Epithelial cell of prostate (primary cell): ENCODE results near the gene HDAC2.
"Not testable (repeated sequence)": the region's sequence is repeated elsewhere in the genome, so short reads cannot be mapped to it uniquely, and the experiment has no call there.

Experiments used
- DNase-seq: peaks from one replicate; pipeline ENCODE4 v3.0.0-alpha.2; 2011; ENCODE audit warnings: low read depth, low spot score
- H3K27ac ChIP-seq: fragments of 450-650 bp; 2 replicates; pipeline ENCODE4 v1.5.1; 2017; ENCODE audit warnings: mild to moderate bottlenecking

Gene HDAC2

DNA sequence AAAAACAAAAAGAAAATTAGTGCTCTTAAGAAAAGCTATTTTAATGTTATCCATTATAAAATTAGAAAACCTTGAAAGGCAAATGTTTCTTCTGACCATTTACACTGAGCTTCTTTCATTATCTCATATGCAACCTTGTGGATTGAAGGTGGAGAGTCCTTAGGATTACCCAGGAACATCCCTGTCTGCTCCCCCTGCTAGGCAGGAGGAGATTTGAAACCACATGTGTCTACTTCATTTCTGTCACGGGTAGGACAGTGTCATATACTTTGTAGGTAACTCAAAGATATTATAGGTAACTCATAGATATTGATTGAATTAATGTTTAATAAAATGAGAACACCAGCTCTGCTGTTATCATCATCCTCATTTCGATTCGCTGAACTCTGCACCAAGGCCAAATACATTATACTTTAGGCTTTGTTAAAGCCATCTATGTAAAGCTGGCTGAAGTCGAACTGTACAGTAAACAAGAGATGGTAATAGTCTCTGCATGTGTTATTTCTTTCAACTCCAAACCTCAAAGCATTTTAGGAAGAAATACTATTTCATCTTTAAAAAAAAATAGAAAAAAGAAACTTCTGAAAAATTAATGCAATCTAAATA is 49.5 kb downstream of the HDAC2 start:
- DNase-seq, result no peak
- no peak overlapping the region for H3K27ac ChIP-seq

DNA sequence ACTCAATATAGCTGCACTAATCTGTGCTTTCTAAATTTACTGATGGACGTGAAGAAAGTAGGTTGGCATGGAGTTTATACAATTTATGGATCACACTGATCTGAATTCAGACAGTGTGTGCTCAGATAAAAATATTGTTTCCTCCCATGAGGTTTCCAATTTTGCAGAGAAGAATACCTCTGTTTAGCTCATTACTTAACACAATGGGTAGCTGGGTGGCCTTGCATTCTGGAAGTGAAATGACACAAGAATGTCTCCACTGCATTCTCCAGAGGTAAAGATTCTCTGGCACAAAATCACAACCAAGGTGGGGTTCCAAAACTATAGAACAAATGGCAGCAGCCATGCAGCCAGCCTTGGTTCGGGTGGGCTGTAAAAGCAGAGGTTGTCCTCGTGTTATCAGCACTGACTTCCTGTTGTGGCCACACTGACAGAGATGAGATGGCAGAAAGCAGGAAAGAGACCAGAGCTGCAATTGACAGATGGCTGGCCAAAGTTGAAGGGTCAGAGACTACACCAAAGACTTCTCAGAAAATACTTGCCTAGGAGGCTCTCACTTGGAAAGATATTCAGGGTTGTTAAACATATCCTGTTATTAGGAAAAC is 50.2 kb downstream of the HDAC2 start:
- H3K27ac ChIP-seq, result no peak overlapping the region
- no peak for DNase-seq

DNA sequence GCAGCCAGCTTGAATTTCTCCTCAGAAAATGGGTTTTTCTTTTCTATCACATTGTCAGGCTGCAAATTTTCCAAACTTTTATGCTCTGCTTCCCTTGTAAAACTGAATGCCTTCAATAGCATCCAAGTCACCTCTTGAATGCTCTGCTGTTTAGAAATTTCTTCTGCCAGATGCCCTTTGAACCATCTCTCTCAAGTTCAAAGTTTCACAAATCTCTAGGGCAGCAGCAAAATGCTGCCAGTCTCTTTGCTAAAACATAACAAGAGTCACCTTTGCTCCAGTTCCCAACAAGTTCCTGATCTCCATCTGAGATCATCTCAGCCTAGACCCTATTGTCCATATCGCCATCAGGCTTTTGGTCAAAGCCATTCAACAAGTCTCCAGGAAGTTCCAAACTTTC is 60.7 kb downstream of the HDAC2 start:
- not testable (repeated sequence) for H3K27ac ChIP-seq, DNase-seq

DNA sequence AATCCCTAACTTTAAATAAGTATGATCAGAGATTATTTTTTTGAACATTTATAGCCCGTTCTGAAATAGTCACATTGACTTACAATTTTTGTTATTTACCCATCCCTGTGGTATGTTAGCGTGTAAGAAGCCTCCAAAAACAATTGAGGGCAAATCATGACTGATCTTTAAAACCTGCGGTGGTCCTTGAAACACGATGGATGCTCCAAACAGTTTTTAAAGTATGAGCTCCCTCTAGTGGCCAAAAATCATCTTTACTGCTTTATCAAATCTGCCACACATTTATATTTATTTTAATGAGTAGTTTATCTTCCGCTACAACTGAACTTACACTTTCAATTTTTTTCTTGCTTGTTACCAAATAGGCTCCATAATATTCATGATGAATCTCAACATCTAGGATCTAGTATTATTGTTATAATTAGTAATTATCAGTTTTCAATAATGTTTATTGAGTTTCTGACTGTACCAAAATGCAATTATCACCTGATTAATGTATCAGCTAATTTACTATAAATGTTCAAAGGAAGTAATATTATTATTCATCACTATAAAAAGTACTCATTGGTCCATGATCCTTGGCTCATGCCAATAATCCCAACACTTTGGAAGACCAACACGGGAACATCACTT is 61.6 kb downstream of the HDAC2 start:
- H3K27ac ChIP-seq, result no peak overlapping the region
- no peak for DNase-seq

DNA sequence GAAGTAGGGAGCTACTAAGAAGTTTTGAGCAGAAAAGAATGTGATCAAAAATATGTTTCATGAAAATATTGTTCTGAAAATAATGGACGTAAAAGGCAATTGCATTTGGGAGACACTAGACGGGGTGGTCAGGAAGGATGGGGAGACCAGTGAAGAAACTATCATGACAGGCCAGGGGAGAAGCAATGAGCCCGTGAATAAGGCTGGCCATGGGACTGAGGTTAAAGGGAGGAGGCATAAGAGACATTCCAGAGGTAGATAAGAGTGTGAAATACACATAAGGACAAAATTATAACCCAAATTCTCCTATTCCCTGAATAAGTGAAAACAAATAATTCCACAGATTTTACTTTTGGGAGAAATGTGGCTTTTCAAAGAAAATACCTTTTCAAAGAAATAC is 62.1 kb downstream of the HDAC2 start:
- H3K27ac ChIP-seq, result no peak overlapping the region
- DNase-seq, result no peak

DNA sequence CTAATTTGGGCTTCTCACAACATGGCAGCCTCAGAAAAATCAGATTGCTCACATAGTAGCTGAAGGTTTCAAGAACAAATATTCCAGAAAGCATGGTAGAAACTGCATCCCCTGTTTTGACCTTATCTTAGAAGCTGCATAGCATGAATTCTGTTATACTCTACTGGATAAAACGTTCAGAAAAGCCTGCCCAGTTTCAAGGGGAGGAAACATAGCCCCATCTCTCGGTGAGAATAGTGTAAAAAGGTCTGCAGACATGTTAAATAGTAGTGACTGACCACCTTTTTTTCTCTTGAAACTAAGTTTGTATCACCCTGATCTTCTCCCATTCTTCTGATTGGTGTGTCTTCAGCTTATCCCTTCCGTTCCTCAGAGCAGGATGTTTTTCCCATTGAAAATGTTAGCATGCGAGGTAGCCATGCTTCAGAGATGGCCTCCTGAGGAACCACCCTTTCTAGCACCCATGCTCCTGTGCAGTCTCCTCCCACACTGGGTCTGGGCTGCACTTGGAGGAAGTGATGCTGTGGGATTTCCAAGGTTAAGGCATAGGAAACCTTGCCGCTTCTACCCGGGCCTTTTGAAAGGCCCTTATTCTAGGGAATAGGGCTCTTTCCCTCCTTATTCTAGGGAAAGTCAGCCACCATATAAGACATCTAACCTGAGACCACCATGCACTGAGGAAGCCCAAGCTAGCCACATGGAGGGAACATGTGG is 63.7 kb downstream of the HDAC2 start:
- H3K27ac ChIP-seq, result no peak overlapping the region
- no peak for DNase-seq

DNA sequence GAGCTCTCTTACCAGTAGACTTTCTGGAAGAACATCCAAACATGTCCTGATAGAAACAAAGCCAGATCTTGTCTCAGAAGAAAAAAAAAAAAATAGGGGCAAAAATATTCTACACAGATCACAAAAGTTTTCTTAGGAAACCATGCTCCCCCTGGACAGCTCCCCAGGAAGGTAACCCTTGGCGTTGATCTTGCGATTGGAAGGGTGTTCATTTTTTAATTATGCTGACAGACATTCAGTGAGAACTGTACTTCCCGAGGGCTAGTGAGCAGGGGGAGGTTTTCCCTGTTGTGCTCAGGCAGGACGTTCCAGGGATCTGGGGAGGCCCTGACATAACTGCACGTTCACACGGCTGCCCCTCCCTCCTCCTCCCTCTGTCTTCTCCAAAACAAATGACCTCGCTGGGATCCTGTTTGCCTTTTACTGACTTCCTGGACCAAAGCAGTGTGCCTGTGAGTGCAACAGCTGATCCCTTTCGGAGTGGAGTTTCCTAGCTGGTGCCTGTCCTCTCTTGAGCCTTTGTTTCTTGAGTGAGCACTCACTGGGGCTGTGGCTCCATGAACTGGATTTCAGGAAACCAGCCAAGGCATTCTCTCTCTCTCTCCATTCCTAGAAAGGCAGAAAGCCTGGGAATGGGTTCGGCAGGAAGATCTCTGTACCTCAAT is 67.2 kb downstream of the HDAC2 start:
- no peak for DNase-seq
- H3K27ac ChIP-seq, result no peak overlapping the region

DNA sequence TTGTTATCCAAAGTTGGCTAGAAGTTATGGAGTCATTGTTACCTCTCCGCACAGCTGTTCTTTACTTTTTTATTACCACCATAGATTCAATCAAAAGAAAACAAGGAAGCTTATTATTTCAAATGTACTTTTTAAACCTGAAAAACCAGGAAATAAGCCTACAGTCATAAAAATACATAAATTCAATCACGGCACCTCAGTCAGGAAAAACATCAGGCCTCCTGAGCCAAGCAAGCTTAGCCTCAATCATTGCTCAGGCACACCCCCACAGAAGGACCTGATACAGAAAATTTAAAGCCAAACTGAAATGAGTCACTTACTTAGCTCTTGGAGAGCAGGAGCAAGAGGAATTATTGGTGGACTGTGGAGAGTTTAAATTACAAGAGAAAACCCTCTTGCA is 69.5 kb downstream of the HDAC2 start:
- no peak overlapping the region for H3K27ac ChIP-seq
- no peak for DNase-seq

DNA sequence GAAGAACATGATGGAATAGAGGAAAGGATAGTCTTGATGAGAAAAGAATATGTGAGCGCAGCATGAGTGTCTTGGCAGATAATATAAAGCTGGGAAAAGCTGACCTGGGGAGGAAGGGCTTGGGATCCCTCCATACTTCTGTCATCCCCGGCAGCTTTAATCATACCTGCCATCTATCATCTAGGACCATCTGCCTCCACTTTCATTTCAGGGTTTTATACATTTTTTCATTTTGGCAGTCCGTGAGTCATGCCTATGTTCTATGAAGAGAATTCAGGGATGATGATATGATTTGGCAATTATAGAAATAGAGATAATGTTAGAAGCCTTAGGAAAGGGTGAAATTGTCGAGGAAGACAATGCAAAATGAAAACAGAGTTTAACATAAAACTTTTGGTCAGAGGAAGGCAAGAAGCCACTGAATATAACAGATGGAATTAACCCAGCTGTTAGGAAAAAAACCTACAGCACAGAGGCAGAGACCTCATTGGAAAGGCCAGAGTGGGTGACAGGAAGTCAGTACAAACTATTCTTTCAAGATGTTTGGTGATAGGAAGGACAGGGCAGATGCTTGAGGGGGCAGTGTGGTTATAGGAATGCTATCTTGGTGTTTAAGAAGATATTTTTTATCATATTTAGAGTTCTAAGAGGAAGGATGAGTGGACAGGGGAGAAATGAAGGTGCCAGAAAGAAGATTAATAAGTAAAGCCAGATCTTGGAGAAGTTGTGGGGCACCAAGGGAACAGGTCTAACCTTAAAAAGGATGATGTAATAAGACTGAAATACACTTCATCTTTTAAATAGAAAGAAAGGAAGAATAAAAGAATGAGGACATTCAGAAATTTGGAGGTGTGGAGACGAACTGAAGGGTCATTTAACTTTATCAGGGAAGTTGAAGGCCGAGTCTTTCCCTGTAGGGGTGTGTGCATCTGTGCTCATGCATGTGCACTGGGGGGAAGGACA is 76.0 kb downstream of the HDAC2 start:
- H3K27ac ChIP-seq, result no peak overlapping the region
- DNase-seq, result no peak

DNA sequence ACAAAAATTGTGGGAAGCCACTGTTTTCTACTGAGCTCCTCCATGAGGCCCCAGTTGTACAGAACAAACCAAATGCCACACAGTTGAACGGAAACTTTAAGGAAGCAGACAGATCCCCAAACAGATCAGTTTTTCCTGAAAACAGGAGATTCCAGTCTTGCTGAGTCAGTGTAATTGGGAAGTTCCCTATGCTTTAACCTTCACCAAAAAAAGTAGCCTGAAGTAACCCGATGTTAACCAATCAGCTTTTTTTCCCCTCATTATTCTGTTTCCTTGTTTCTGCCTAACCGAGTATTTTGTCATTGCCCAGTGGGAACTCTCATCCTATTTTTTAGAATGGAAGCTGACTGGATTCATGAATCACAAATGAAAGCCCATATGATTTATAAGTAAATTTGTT is 77.1 kb downstream of the HDAC2 start:
- DNase-seq, result no peak

DNA sequence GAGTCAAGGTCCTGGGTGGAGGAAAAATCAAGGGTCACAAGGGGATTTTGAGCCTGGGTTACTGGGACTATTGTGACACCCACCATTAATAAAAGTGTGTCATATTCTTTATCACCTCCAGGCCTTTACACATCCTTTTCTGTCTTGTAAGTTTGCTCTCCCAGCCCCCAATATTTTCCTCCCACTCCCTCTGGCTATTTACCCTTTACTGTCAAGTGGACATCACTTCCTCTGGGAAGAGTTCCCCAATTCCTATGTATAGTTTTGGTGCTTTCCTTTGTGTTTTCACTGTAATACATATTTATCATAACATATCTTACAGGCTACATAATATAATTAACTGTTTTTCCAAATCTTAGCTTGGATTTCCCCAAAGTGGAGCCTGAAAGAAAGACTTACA is 77.5 kb downstream of the HDAC2 start:
- no peak overlapping the region for H3K27ac ChIP-seq

More for the DNA sequence above, 77.1 kb downstream of the HDAC2 start:
- H3K27ac ChIP-seq, result no peak overlapping the region

DNA sequence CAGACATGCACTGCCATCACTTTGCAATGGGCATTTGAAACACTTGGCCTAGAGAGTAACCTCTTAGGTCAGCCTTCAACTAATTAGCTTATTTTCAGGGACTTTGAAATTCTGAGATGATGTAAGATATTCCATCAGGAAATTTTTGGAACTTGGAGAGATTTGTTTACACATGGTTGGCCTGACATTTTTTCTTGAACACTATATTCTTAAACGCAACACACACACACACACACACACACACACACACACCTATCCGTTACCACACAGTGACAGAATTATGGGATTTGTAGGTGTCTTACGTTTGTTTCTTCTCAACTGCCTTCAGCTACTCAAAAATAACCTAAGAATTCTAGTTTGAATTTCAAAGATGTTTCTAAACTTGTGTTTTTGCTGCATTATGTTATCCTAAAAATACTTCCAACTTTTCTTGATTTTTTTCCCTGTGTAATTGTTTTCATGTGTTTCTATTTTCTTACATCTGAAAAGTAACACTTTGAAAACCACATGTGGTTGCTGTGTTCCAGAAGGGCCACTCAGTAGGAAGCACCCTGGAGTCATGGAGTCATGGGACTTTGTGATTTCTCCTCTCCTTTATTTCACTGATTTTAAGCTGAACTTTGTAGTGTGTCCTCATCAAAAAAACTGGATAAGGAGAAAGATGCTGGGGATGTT is 81.9 kb downstream of the HDAC2 start:
- H3K27ac ChIP-seq, result no peak overlapping the region
- no peak for DNase-seq

More for the DNA sequence above, 77.5 kb downstream of the HDAC2 start:
- DNase-seq, result no peak

DNA sequence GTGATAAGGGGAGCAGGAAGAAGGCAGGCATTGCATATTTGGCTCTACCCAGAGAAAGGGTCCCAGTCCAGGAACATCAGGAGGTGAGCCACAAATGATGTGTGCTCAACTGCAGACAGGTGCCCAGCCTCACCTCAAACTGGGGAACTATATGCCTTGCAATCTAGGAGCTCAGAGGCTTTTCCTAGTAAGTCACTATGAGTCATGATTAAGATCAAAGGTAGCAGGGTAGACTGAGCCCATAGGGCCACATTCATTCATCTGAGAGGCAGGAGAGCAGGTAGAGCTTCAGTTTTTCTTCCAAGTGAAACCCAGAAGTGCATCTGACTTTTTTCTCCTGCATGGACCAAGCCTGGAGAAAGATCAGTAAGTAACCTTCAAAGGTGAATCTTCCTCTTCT is 82.5 kb downstream of the HDAC2 start:
- no peak overlapping the region for H3K27ac ChIP-seq
- DNase-seq, result no peak

DNA sequence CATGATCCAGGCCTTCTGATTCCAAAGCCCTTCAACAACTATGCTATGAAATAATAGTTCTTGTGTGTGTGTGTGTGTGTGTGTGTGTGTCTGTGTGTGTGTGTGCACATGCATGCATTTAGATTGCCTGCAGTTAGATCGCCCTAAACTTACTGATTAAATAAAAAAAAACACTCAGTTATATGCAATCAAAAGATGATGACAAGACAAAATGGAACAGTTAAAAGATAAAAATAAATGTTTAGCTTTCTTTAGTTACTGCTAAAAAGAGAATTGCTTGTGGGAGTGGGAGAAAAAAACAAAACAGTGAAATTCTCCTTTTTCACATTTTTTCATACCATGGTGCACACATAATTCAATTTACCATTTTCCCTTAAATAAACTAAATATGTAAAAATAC is 84.4 kb downstream of the HDAC2 start:
- no peak overlapping the region for H3K27ac ChIP-seq
- DNase-seq, result no peak

DNA sequence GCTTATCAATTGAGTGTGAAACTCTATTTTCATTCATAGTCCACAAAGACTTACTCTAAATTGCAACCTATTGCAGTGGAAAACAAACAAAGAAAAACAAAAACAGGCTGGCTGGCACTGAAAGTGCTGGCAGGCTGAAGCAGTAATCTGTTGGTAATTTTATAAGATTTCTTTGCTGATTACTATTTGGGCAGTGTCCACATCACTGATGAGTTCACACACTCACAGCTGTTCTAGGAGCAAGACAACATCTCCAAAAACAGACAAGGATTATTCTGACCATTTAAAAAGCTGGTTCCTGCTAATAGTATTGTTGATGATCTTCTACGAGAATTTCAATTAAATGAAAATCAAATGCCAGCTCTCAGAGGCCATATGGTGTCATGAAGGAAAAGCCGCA is 86.9 kb downstream of the HDAC2 start:
- H3K27ac ChIP-seq, result no peak overlapping the region
- no peak for DNase-seq
